H1 (cell line): Measurements from ENCODE around the gene PPP1R12C. TPM values are rescaled to one million over a fixed set of nuclear protein-coding genes. Genes with fewer than 3 reads are reported as not detected.
A peak's percentile ranks its signal among the peaks of the same experiment; 100 is the strongest.

Experiments
- CTCF ChIA-PET: fragments of 300-600 bp; sonication (Branson Sonifier 250); formaldehyde crosslinking; loops from one replicate; lab custom pipeline; 2021; ENCODE audit not compliant: partially characterized antibody; lab: Charles Lee
- POLR2A ChIA-PET: fragments of 300-600 bp; sonication (Branson Sonifier 250); formaldehyde crosslinking; loops from one replicate; lab custom pipeline; 2021; ENCODE audit warnings: inconsistent platforms; ENCODE audit not compliant: partially characterized antibody; lab: Charles Lee
- DNase-seq, 2 experiments: peaks; one replicate each; pipeline versions ENCODE4 v3.0.0 to v3.0.0-alpha.2; 2010 to 2022; ENCODE audit warnings: low spot score in 2 of 2, low read depth in 1 of 2, mixed read lengths in 1 of 2
- FAIRE-seq: peaks from 2 replicates; lab custom pipeline; 2011; peaks lifted over from hg19 to GRCh38; lab: Jason Lieb, UNC
- H2AFZ ChIP-seq: 2 replicates; pipeline ENCODE4 v1.8.1; 2012; ENCODE audit warnings: low read length, inconsistent platforms
- H2AK5ac ChIP-seq: 2 replicates; pipeline ENCODE4 v1.6.1; 2013; ENCODE audit warnings: low read depth, low read length
- H2BK120ac ChIP-seq: replicated peaks from 2 replicates; pipeline ENCODE3; 2013; ENCODE audit warnings: low read depth, low read length, inconsistent platforms
- H2BK12ac ChIP-seq: 2 replicates; pipeline ENCODE4 v1.6.1; 2013; ENCODE audit warnings: low read depth, low read length
- H2BK15ac ChIP-seq: 2 replicates; pipeline ENCODE4 v1.6.1; 2013; ENCODE audit warnings: low read length
- H2BK20ac ChIP-seq: 2 replicates; pipeline ENCODE4 v1.6.1; 2013; ENCODE audit warnings: low read length
- H2BK5ac ChIP-seq: 2 replicates; pipeline ENCODE4 v1.6.1; 2013; ENCODE audit warnings: low read depth, low read length
- H3K14ac ChIP-seq: 2 replicates; pipeline ENCODE4 v1.6.1; 2013; ENCODE audit warnings: inconsistent platforms; ENCODE audit not compliant: insufficient read length
- H3K18ac ChIP-seq: 2 replicates; pipeline ENCODE4 v1.6.1; 2013; ENCODE audit warnings: low read length; ENCODE audit errors: extremely low read depth
- H3K23ac ChIP-seq: 2 replicates; pipeline ENCODE4 v1.6.1; 2013; ENCODE audit warnings: inconsistent platforms; ENCODE audit not compliant: insufficient read length
- H3K23me2 ChIP-seq: 2 replicates; pipeline ENCODE4 v1.6.1; 2013; ENCODE audit warnings: low read depth, low read length
- H3K27ac ChIP-seq: 2 replicates; pipeline ENCODE4 v1.6.1; 2011; ENCODE audit warnings: low read depth, low read length, inconsistent platforms
- H3K27me3 ChIP-seq, 4 experiments: replicated peaks in 1 of 4; 1 replicate in 1 of 4; 2 replicates in 3 of 4; pipeline versions ENCODE4 v1.6.1 to v1.8.1; 2011 to 2013; ENCODE audit warnings: low read length in 3 of 4, mild to moderate bottlenecking in 3 of 4, inconsistent platforms in 2 of 4, mixed read lengths in 2 of 4, moderate library complexity in 1 of 4; ENCODE audit not compliant: control insufficient read depth in 3 of 4, insufficient read depth in 3 of 4; ENCODE audit errors: extremely low read depth in 1 of 4
- H3K36me3 ChIP-seq, 4 experiments: 2 replicates each; pipeline versions ENCODE4 v1.6.1 to v1.8.1; 2011 to 2013; ENCODE audit warnings: mild to moderate bottlenecking in 4 of 4, low read length in 3 of 4, moderate library complexity in 2 of 4, control low read depth in 1 of 4, inconsistent platforms in 1 of 4; ENCODE audit not compliant: insufficient read depth in 4 of 4, control insufficient read depth in 2 of 4
- H3K4ac ChIP-seq: replicated peaks from 2 replicates; pipeline ENCODE3; 2013; ENCODE audit warnings: low read length, low read depth, mixed read lengths, inconsistent platforms; ENCODE audit not compliant: insufficient read length
- H3K4me1 ChIP-seq, 4 experiments: replicated peaks in 1 of 4; 1 replicate in 1 of 4; 2 replicates in 3 of 4; pipeline versions ENCODE4 v1.6.1 to v1.8.1; 2011 to 2013; ENCODE audit warnings: low read length in 3 of 4, inconsistent platforms in 2 of 4, mixed read lengths in 1 of 4; ENCODE audit not compliant: insufficient read depth in 4 of 4, control insufficient read depth in 3 of 4
- H3K4me2 ChIP-seq, 2 experiments: 2 replicates each; pipeline versions ENCODE4 v1.6.1 to v1.8.1; 2011 to 2013; ENCODE audit warnings: low read depth in 2 of 2, low read length in 2 of 2, control low read depth in 1 of 2, inconsistent platforms in 1 of 2, mild to moderate bottlenecking in 1 of 2; ENCODE audit not compliant: insufficient read depth in 1 of 2
- H3K4me3 ChIP-seq, 4 experiments: fragments of 200-600, 300-600 bp in 1 of 4; sonication (generic), shearing (Covaris generic), sonication (Bioruptor Twin) in 1 of 4; 2 replicates each; pipeline versions ENCODE4 v1.5.1 to v1.8.1; 2011 to 2016; ENCODE audit warnings: low read length in 4 of 4, low read depth in 3 of 4, control low read depth in 2 of 4, inconsistent platforms in 2 of 4, mild to moderate bottlenecking in 2 of 4, mixed read lengths in 1 of 4, moderate library complexity in 1 of 4; ENCODE audit not compliant: insufficient read depth in 2 of 4; ENCODE audit errors: extremely low read depth in 1 of 4
- H3K56ac ChIP-seq: replicated peaks from 2 replicates; pipeline ENCODE3; 2013; ENCODE audit warnings: low read depth, mild to moderate bottlenecking, mixed read lengths, low read length, inconsistent platforms; ENCODE audit not compliant: insufficient read length
- H3K79me1 ChIP-seq: 2 replicates; pipeline ENCODE4 v1.6.1; 2013; ENCODE audit warnings: low read depth, low read length, control low read depth
- H3K79me2 ChIP-seq, 2 experiments: 2 replicates each; pipeline versions ENCODE4 v1.6.1 to v1.8.1; 2012 to 2013; ENCODE audit warnings: low read length in 2 of 2, mild to moderate bottlenecking in 2 of 2, inconsistent platforms in 1 of 2; ENCODE audit not compliant: insufficient read depth in 2 of 2, control insufficient read depth in 1 of 2
- H3K9ac ChIP-seq, 4 experiments: replicated peaks in 1 of 4; 1 replicate in 1 of 4; 2 replicates in 3 of 4; pipeline versions ENCODE4 v1.6.1 to v1.8.1; 2011 to 2013; ENCODE audit warnings: low read depth in 3 of 4, low read length in 3 of 4, control low read depth in 2 of 4, mild to moderate bottlenecking in 2 of 4, moderate library complexity in 2 of 4, inconsistent platforms in 1 of 4; ENCODE audit errors: extremely low read depth in 1 of 4
- H3K9me3 ChIP-seq, 2 experiments: 2 replicates each; pipeline versions ENCODE4 v1.6.1 to v1.8.1; 2012 to 2013; ENCODE audit warnings: mild to moderate bottlenecking in 2 of 2, moderate library complexity in 2 of 2, control low read depth in 1 of 2, inconsistent platforms in 1 of 2, low read depth in 1 of 2, low read length in 1 of 2, mixed read lengths in 1 of 2; ENCODE audit not compliant: insufficient read depth in 2 of 2
- H4K20me1 ChIP-seq, 2 experiments: replicated peaks in 1 of 2; 2 replicates each; pipeline versions ENCODE3 to v1.8.1; 2011 to 2013; ENCODE audit warnings: inconsistent platforms in 2 of 2, low read length in 2 of 2, mild to moderate bottlenecking in 1 of 2; ENCODE audit not compliant: insufficient read depth in 2 of 2, control insufficient read depth in 1 of 2
- H4K5ac ChIP-seq: 2 replicates; pipeline ENCODE4 v1.6.1; 2013; ENCODE audit warnings: low read length, low read depth, mixed read lengths, inconsistent platforms; ENCODE audit not compliant: insufficient read length
- H4K8ac ChIP-seq: 2 replicates; pipeline ENCODE4 v1.8.0; 2013; ENCODE audit warnings: mild to moderate bottlenecking, moderate library complexity, low read length, inconsistent platforms; ENCODE audit not compliant: insufficient read depth; ENCODE audit errors: extremely low read depth
- H4K91ac ChIP-seq: replicated peaks from 2 replicates; pipeline ENCODE3; 2013; ENCODE audit warnings: low read length, mixed read lengths, inconsistent platforms; ENCODE audit not compliant: insufficient read length
- HDAC2 ChIP-seq, 2 experiments: fragments of 300-600 bp in 1 of 2; sonication (generic) in 1 of 2; IDR thresholded peaks; 2 replicates each; pipeline ENCODE4 v1.6.1; 2011 to 2012; ENCODE audit warnings: low read depth in 2 of 2, low read length in 2 of 2, mild to moderate bottlenecking in 2 of 2, moderate library complexity in 2 of 2, borderline replicate concordance in 1 of 2, inconsistent platforms in 1 of 2
- KDM1A ChIP-seq: fragments of 200-600, 300-600 bp; sonication (generic); IDR thresholded peaks from 2 replicates; pipeline ENCODE4 v1.7.1; 2016; ENCODE audit warnings: mild to moderate bottlenecking, low read length, borderline replicate concordance
- POLR2A ChIP-seq, 2 experiments: IDR thresholded peaks; 1 replicate in 1 of 2; 2 replicates in 1 of 2; pipeline ENCODE4 v1.6.1; 2011; ENCODE audit warnings: low read depth in 2 of 2, low read length in 2 of 2, mild to moderate bottlenecking in 2 of 2; ENCODE audit errors: control extremely low read depth in 1 of 2
- POLR2AphosphoS5 ChIP-seq: IDR thresholded peaks from 2 replicates; pipeline ENCODE4 v1.6.1; 2011; ENCODE audit warnings: low read depth, low read length
- TEAD4 ChIP-seq: IDR thresholded peaks from 2 replicates; pipeline ENCODE4 v1.6.1; 2012; ENCODE audit warnings: low read depth, low read length, inconsistent platforms, mixed read lengths
- WGBS, 2 experiments: shearing (Covaris generic) in 1 of 2; methylation state at CpG; one replicate each; pipeline versions ENCODE4 v1.1.6 to v1.1.7; 2013 to 2015; ENCODE audit warnings: low lambda C conversion rate in 2 of 2, mixed read lengths in 2 of 2, inconsistent platforms in 1 of 2, low coverage in 1 of 2, missing lambda C conversion rate in 1 of 2; ENCODE audit not compliant: insufficient replicate concordance in 2 of 2, insufficient coverage in 1 of 2, insufficient read length in 1 of 2; ENCODE audit errors: extremely low coverage in 1 of 2, missing lambda C conversion rate in 1 of 2; 5-methylcytosine and 5-hydroxymethylcytosine counted together
- polyA plus RNA-seq, 7 experiments: library from polyadenylated mRNA; depleted of rRNA in 3 of 7; stranded (reverse) in 5 of 7; unstranded in 2 of 7; fragments of >200 nt in 5 of 7; fragments of 200-250 nt in 2 of 7; gene quantifications; 1 replicate in 5 of 7; 2 replicates in 1 of 7; 4 replicates in 1 of 7; pipeline versions ENCODE4 v1.2.1 to v1.2.3, GENCODE V29; 2011 to 2013; ENCODE audit warnings: missing spikeins in 2 of 7, mixed read lengths in 2 of 7
- total RNA-seq: library from RNA; stranded (reverse); fragmentation: NEBNext Ultra II Directional; extraction: Animal tissue kit (Norgen Biotek cat#: 25700); gene quantifications from 2 replicates; pipeline ENCODE4 v1.2.1, GENCODE V29; 2021

PPP1R12C gene
- total and polyA plus RNA-seq, 2 of the 8 experiments (the other 6 are each of a cell fraction or from before 2014, with no cell fraction given) = 31.7 to 71.5 TPM

GRCh38 chr19:55053735-55054134 lies 63.7 kb downstream of the PPP1R12C start:
- peaks cover 6 to 58% (median 22%) of the 10 kb centered on the region in 4 experiments; a peak in 5 of 8 replicates for H3K36me3 ChIP-seq
- ChIA-PET CTCF (interaction anchor here (0.7 to 1.2 kb wide), 2 partner anchors 9 to 172 kb away, joined by 3 read pairs; no protein-coding TSS in a partner anchor), POLR2A (interaction anchor here (1.3 to 1.5 kb wide), 2 partner anchors 8 to 9 kb away, joined by 3 to 6 read pairs; partner anchors contain the start of gene RDH13)
- H2BK120ac ChIP-seq = no peak overlapping the region
- H3K4me3 ChIP-seq = no peak overlapping the region
- H3K18ac ChIP-seq = no peak overlapping the region
- no peaks in the 10 kb centered on the region for H3K79me2 ChIP-seq
- H2BK15ac ChIP-seq = no peak overlapping the region
- no peak overlapping the region for H2AK5ac ChIP-seq
- no peak overlapping the region for H4K5ac ChIP-seq
- H3K9ac ChIP-seq = no peak overlapping the region
- 94% methylated on average over 7 of the region's 7 CpGs; no CpG with 5 or more reads in 1 of the 2 experiments for WGBS, 2 experiments
- no peak overlapping the region for H3K56ac ChIP-seq
- no peaks in the 10 kb centered on the region for H3K4me1 ChIP-seq
- H2AFZ ChIP-seq = no peak overlapping the region
- no peak overlapping the region for H3K23ac ChIP-seq
- H3K9me3 ChIP-seq = no peaks in the 10 kb centered on the region
- no peak overlapping the region for H3K4me2 ChIP-seq
- H4K20me1 ChIP-seq = peaks cover 5 to 7% of the 10 kb centered on the region in 2 experiments
- H3K79me1 ChIP-seq = no peaks in the 10 kb centered on the region; the same call in 1 of the 2 replicates
- no peak overlapping the region for H3K4ac ChIP-seq
- no peak overlapping the region for H4K8ac ChIP-seq
- H2BK20ac ChIP-seq = no peak overlapping the region
- H3K23me2 ChIP-seq = no peaks in the 10 kb centered on the region
- FAIRE-seq (no peak), DNase-seq (no peak)
- no peak overlapping the region for H3K27ac ChIP-seq
- no peaks in the 10 kb centered on the region for H3K27me3 ChIP-seq
- H4K91ac ChIP-seq = no peak overlapping the region
- H2BK5ac ChIP-seq = no peak overlapping the region
- no peak overlapping the region for H2BK12ac ChIP-seq
- no peak overlapping the region for H3K14ac ChIP-seq
- TF ChIP-seq HDAC2 (IDR thresholded peaks at IDR 0.05; ENCODE audit: borderline replicate concordance in 1 of 2, low read depth in 2 of 2, low read length in 2 of 2) = no peak
- TF ChIP-seq POLR2AphosphoS5 = peak; percentile 18; the same call in 1 of the 2 replicates
- TF ChIP-seq TEAD4 = no peak
- no peak for TF ChIP-seq KDM1A
- TF ChIP-seq POLR2A (IDR thresholded peaks at IDR 0.05; ENCODE audit: control extremely low read depth in 1 of 2, low read depth in 2 of 2, low read length in 2 of 2) = no peak
